ENCODE results near the gene DYNC1H1. TPM values are rescaled to one million over a fixed set of nuclear protein-coding genes. Genes with fewer than 3 reads are reported as not detected.

Gene DYNC1H1
- total RNA-seq, 1 experiment from 2014 or later = 438 TPM

- no peak; the same call in 1 of the 2 replicates for TF ChIP-seq ARID4B (CRISPR knock-in tag; IDR thresholded peaks at IDR 0.05; ENCODE audit: borderline replicate concordance)
- no peak for TF ChIP-seq NR1H2 (CRISPR knock-in tag; IDR thresholded peaks at IDR 0.05)
- TF ChIP-seq IRF2 (CRISPR knock-in tag; IDR thresholded peaks at IDR 0.05; ENCODE audit: borderline replicate concordance, low read depth) = no peak
- no peak for TF ChIP-seq RELA (CRISPR knock-in tag; IDR thresholded peaks at IDR 0.05; ENCODE audit: borderline replicate concordance)
- no peak for TF ChIP-seq ZNF121 (CRISPR knock-in tag; IDR thresholded peaks at IDR 0.05)
- no peak for TF ChIP-seq HMGXB4 (CRISPR knock-in tag; IDR thresholded peaks at IDR 0.05)
- TF ChIP-seq KAT7 (CRISPR knock-in tag; IDR thresholded peaks at IDR 0.05; ENCODE audit: borderline replicate concordance) = no peak
- TF ChIP-seq GABPB1 (CRISPR knock-in tag; IDR thresholded peaks at IDR 0.05) = peak; percentile 100
- peak; percentile 41; the same call in 1 of the 2 replicates for TF ChIP-seq E2F5 (CRISPR knock-in tag; IDR thresholded peaks at IDR 0.05)
- TF ChIP-seq ATF6 (CRISPR knock-in tag; IDR thresholded peaks at IDR 0.05) = no peak
- TF ChIP-seq ZBTB21 (CRISPR knock-in tag; IDR thresholded peaks at IDR 0.05; ENCODE audit: borderline replicate concordance) = peak; percentile 75; the same call in 1 of the 2 replicates
- TF ChIP-seq EMX1 (CRISPR knock-in tag; IDR thresholded peaks at IDR 0.05) = no peak
- TF ChIP-seq USF1 (CRISPR knock-in tag; IDR thresholded peaks at IDR 0.05) = peak; percentile 100
- no peak for TF ChIP-seq ZNF396 (CRISPR knock-in tag; IDR thresholded peaks at IDR 0.05; ENCODE audit: borderline replicate concordance)
- TF ChIP-seq CREM (CRISPR knock-in tag; IDR thresholded peaks at IDR 0.05) = peak; percentile 97
- no peak for TF ChIP-seq ZMAT4 (CRISPR knock-in tag; IDR thresholded peaks at IDR 0.05)
- TF ChIP-seq ESRRA (CRISPR knock-in tag; IDR thresholded peaks at IDR 0.05; ENCODE audit: borderline replicate concordance) = peak; percentile 89
- TF ChIP-seq PRRX2 (CRISPR knock-in tag; IDR thresholded peaks at IDR 0.05) = no peak
- TF ChIP-seq RORB (CRISPR knock-in tag; IDR thresholded peaks at IDR 0.05) = no peak
- no peak for TF ChIP-seq ZNF512 (CRISPR knock-in tag; IDR thresholded peaks at IDR 0.05; ENCODE audit: borderline replicate concordance)
- TF ChIP-seq IRF1 (CRISPR knock-in tag; IDR thresholded peaks at IDR 0.05) = no peak
- TF ChIP-seq USF2 (CRISPR knock-in tag; IDR thresholded peaks at IDR 0.05) = peak; percentile 100
- no peak for TF ChIP-seq MYBL2 (CRISPR knock-in tag; IDR thresholded peaks at IDR 0.05)
- peak; percentile 68; the same call in 1 of the 2 replicates for TF ChIP-seq FOXP1 (CRISPR knock-in tag; IDR thresholded peaks at IDR 0.05; ENCODE audit: borderline replicate concordance)
- TF ChIP-seq ZNF317 (CRISPR knock-in tag; IDR thresholded peaks at IDR 0.05; ENCODE audit: borderline replicate concordance, low read depth) = no peak
Observed at GRCh38 chr14:101947904-101948665, 16.3 kb upstream of the DYNC1H1 start (continued).
